Mesenchymal stem cell (in vitro differentiated cells and primary cell): ENCODE results near the gene GPS1.

Experiments
- DNase-seq: peaks from one replicate; pipeline ENCODE4 v3.0.0-alpha.2; 2013
- H2AFZ ChIP-seq: one replicate; pipeline ENCODE4 v1.6.1; 2013; ENCODE audit warnings: low read depth, mild to moderate bottlenecking, control low read depth, inconsistent platforms, low read length, moderate library complexity
- H2AK5ac ChIP-seq: 2 replicates; pipeline ENCODE4 v1.6.1; 2013; ENCODE audit warnings: low read length, moderate library complexity, mild to moderate bottlenecking, inconsistent platforms; ENCODE audit not compliant: severe bottlenecking
- H2BK120ac ChIP-seq: one replicate; pipeline ENCODE4 v1.6.1; 2013; ENCODE audit warnings: low read depth, mild to moderate bottlenecking, inconsistent platforms, low read length, moderate library complexity
- H2BK12ac ChIP-seq, 2 experiments: one replicate each; pipeline ENCODE4 v1.6.1; 2013; ENCODE audit warnings: inconsistent platforms in 2 of 2, low read length in 2 of 2, mild to moderate bottlenecking in 2 of 2, moderate library complexity in 2 of 2, control low read depth in 1 of 2
- H2BK15ac ChIP-seq: one replicate; pipeline ENCODE4 v1.6.1; 2013; ENCODE audit warnings: mild to moderate bottlenecking, low read depth, inconsistent platforms; ENCODE audit not compliant: poor library complexity, severe bottlenecking
- H2BK5ac ChIP-seq: 2 replicates; pipeline ENCODE4 v1.6.1; 2013; ENCODE audit warnings: low read depth, mild to moderate bottlenecking, low read length, control low read depth, inconsistent platforms; ENCODE audit not compliant: poor library complexity, severe bottlenecking
- H3K14ac ChIP-seq, 2 experiments: one replicate each; pipeline ENCODE4 v1.6.1; 2013; ENCODE audit warnings: inconsistent platforms in 2 of 2, low read length in 2 of 2, control low read depth in 1 of 2, mild to moderate bottlenecking in 1 of 2, moderate library complexity in 1 of 2
- H3K18ac ChIP-seq, 2 experiments: one replicate each; pipeline ENCODE4 v1.6.1; 2013; ENCODE audit warnings: inconsistent platforms in 2 of 2, low read length in 2 of 2, control low read depth in 1 of 2, low read depth in 1 of 2, mild to moderate bottlenecking in 1 of 2
- H3K23ac ChIP-seq, 2 experiments: one replicate each; pipeline ENCODE4 v1.6.1; 2013; ENCODE audit warnings: inconsistent platforms in 2 of 2, low read length in 2 of 2, mild to moderate bottlenecking in 2 of 2, moderate library complexity in 2 of 2, control low read depth in 1 of 2
- H3K27ac ChIP-seq: 2 replicates; pipeline ENCODE4 v1.5.1; 2013; ENCODE audit warnings: mild to moderate bottlenecking, moderate library complexity, low read length, control low read depth, inconsistent platforms; ENCODE audit not compliant: poor library complexity, severe bottlenecking
- H3K27me3 ChIP-seq, 2 experiments: 2 replicates each; pipeline versions ENCODE4 v1.6.1 to v1.7.0; 2013; ENCODE audit warnings: low read length in 2 of 2, mild to moderate bottlenecking in 2 of 2, moderate library complexity in 2 of 2, control low read depth in 1 of 2, inconsistent platforms in 1 of 2; ENCODE audit not compliant: control insufficient read depth in 1 of 2, insufficient read depth in 1 of 2
- H3K36me3 ChIP-seq, 2 experiments: 2 replicates each; pipeline versions ENCODE4 v1.6.1 to v1.7.0; 2013; ENCODE audit warnings: low read length in 2 of 2, control low read depth in 1 of 2, inconsistent platforms in 1 of 2, low read depth in 1 of 2, mild to moderate bottlenecking in 1 of 2; ENCODE audit not compliant: insufficient read depth in 2 of 2, control insufficient read depth in 1 of 2
- H3K4ac ChIP-seq, 2 experiments: one replicate each; pipeline ENCODE4 v1.6.1; 2013; ENCODE audit warnings: inconsistent platforms in 2 of 2, low read length in 2 of 2, mild to moderate bottlenecking in 2 of 2, moderate library complexity in 2 of 2, control low read depth in 1 of 2, low read depth in 1 of 2
- H3K4me1 ChIP-seq: 2 replicates; pipeline ENCODE4 v1.6.1; 2013; ENCODE audit warnings: low read depth, low read length, control low read depth; ENCODE audit not compliant: control insufficient read depth, insufficient read depth
- H3K4me2 ChIP-seq: 2 replicates; pipeline ENCODE4 v1.6.1; 2013; ENCODE audit warnings: low read length, mild to moderate bottlenecking, inconsistent platforms; ENCODE audit not compliant: poor library complexity, severe bottlenecking
- H3K4me3 ChIP-seq, 2 experiments: 2 replicates each; pipeline versions ENCODE4 v1.5.1 to v1.7.0; 2013; ENCODE audit warnings: low read length in 2 of 2, mild to moderate bottlenecking in 2 of 2, control low read depth in 1 of 2, low read depth in 1 of 2; ENCODE audit not compliant: insufficient read depth in 1 of 2
- H3K79me1 ChIP-seq: replicated peaks from 2 replicates; pipeline ENCODE4 v1.6.1; 2013; ENCODE audit warnings: mild to moderate bottlenecking, control low read depth, low read length, inconsistent platforms; ENCODE audit not compliant: poor library complexity, severe bottlenecking
- H3K9ac ChIP-seq: 2 replicates; pipeline ENCODE4 v1.7.0; 2013; ENCODE audit warnings: mild to moderate bottlenecking, low read length, moderate library complexity
- H3K9me3 ChIP-seq: 2 replicates; pipeline ENCODE4 v1.7.0; 2013; ENCODE audit warnings: mild to moderate bottlenecking, low read length; ENCODE audit not compliant: control insufficient read depth
- H4K8ac ChIP-seq: one replicate; pipeline ENCODE4 v1.6.1; 2013; ENCODE audit warnings: inconsistent platforms, mild to moderate bottlenecking, low read length, moderate library complexity
- H4K91ac ChIP-seq: one replicate; pipeline ENCODE4 v1.6.1; 2013; ENCODE audit warnings: mild to moderate bottlenecking, low read length, inconsistent platforms
- WGBS: methylation state at CpG from one replicate; pipeline ENCODE4 v1.1.7; 2013; ENCODE audit warnings: mixed read lengths; 5-methylcytosine and 5-hydroxymethylcytosine counted together

GPS1 gene

DNA sequence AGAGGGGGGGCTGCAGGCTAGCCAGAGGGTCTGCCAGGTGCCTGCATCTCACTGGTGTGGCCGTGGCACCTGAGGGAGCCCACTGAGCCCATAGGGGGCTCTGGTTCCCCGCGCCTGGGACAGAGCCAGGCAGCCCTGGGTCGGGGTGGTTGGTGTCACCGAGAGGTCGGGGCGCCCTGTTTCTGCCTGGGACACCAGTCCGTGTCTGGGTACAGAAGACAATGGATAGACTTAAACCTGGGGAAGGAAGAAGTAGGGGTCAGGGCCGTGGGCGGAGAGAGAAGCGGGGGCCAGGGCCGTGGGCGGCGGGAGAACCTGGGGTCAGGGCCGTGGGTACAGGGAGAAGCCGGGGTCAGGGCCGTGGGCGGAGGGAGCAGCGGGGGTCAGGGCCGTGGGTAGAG, 3.1 kb upstream of the GPS1 start:
- no peak for DNase-seq
- H3K27ac ChIP-seq = no peak overlapping the region
- H4K91ac ChIP-seq = no peak overlapping the region
- no peaks in the 10 kb centered on the region for H3K9me3 ChIP-seq
- no peaks in the 10 kb centered on the region for H3K27me3 ChIP-seq
- H2BK12ac ChIP-seq = no peak overlapping the region
- no peak overlapping the region for H3K9ac ChIP-seq
- no peak overlapping the region for H3K18ac ChIP-seq
- no peak overlapping the region for H3K14ac ChIP-seq
- H3K4me1 ChIP-seq = peaks cover 30% of the 10 kb centered on the region
- WGBS = 94% methylated on average over 20 of the region's 20 CpGs
- no peak overlapping the region for H2AK5ac ChIP-seq
- no peak overlapping the region for H3K4ac ChIP-seq
- H4K8ac ChIP-seq = no peak overlapping the region
- no peak overlapping the region for H2BK15ac ChIP-seq
- H2BK120ac ChIP-seq = no peak overlapping the region
- H3K36me3 ChIP-seq = peaks cover 40 to 56% of the 10 kb centered on the region in 2 experiments
- H3K79me1 ChIP-seq = peaks cover 29% of the 10 kb centered on the region
- H3K23ac ChIP-seq = no peak overlapping the region
- H2AFZ ChIP-seq = no peak overlapping the region
- no peak overlapping the region for H3K4me3 ChIP-seq
- H2BK5ac ChIP-seq = no peak overlapping the region
- no peak overlapping the region for H3K4me2 ChIP-seq

- Histone ChIP-seq H3K4me2 (no peak overlapping the region), H3K27me3 (no peaks in the 10 kb centered on the region), H3K9ac (no peak overlapping the region), H4K91ac (no peak overlapping the region), H3K36me3 (peaks cover 45 to 61% of the 10 kb centered on the region in 2 experiments), H3K79me1 (peaks cover 32% of the 10 kb centered on the region), H4K8ac (no peak overlapping the region), H3K9me3 (no peaks in the 10 kb centered on the region), H3K4me1 (peaks cover 34% of the 10 kb centered on the region), H2AFZ (no peak overlapping the region), H3K23ac (no peak overlapping the region), H3K18ac (no peak overlapping the region), H3K14ac (no peak overlapping the region), H2BK15ac (no peak overlapping the region), H3K4me3 (no peak overlapping the region), H2BK120ac (no peak overlapping the region), H2BK12ac (no peak overlapping the region), H3K4ac (no peak overlapping the region), H2AK5ac (no peak overlapping the region), H2BK5ac (no peak overlapping the region), H3K27ac (no peak overlapping the region)
- WGBS = 92% methylated on average over 7 of the region's 8 CpGs
- DNase-seq = no peak
Observed at GRCh38 chr17:82049106-82049505, 2.6 kb upstream of the GPS1 start.

- Histone ChIP-seq H4K8ac (no peak overlapping the region), H3K4me3 (no peak overlapping the region), H2BK5ac (no peak overlapping the region), H3K79me1 (peaks cover 36% of the 10 kb centered on the region), H3K4ac (no peak overlapping the region), H2BK120ac (no peak overlapping the region), H3K14ac (no peak overlapping the region), H3K23ac (no peak overlapping the region), H3K4me1 (peaks cover 34% of the 10 kb centered on the region), H3K27me3 (no peaks in the 10 kb centered on the region), H2BK12ac (no peak overlapping the region), H3K27ac (no peak overlapping the region), H2BK15ac (no peak overlapping the region), H4K91ac (no peak overlapping the region), H3K4me2 (no peak overlapping the region), H3K36me3 (peaks cover 49 to 66% of the 10 kb centered on the region in 2 experiments), H2AK5ac (no peak overlapping the region), H2AFZ (no peak overlapping the region), H3K9me3 (no peaks in the 10 kb centered on the region), H3K18ac (no peak overlapping the region), H3K9ac (no peak overlapping the region)
- 98% methylated on average over 13 of the region's 16 CpGs for WGBS
- no peak for DNase-seq
Observed at GRCh38 chr17:82049521-82049971, 2.2 kb upstream of the GPS1 start.

- H2BK12ac ChIP-seq = peak overlapping the region in 1 of 2 experiments; percentile 96
- H4K91ac ChIP-seq = no peak overlapping the region
- WGBS = 95% methylated on average over 28 of the region's 28 CpGs
- peaks cover 36% of the 10 kb centered on the region for H3K4me1 ChIP-seq
- no peak overlapping the region for H3K18ac ChIP-seq
- H3K4me2 ChIP-seq = peak overlapping the region; percentile 62
- peak overlapping the region in 1 of 2 experiments; percentile 92 for H3K23ac ChIP-seq
- peak overlapping the region; percentile 89 for H3K9ac ChIP-seq
- H3K9me3 ChIP-seq = no peaks in the 10 kb centered on the region
- H4K8ac ChIP-seq = no peak overlapping the region
- peak overlapping the region; percentile 83 to 89 for H3K4me3 ChIP-seq
- H3K27me3 ChIP-seq = no peaks in the 10 kb centered on the region
- H2BK15ac ChIP-seq = no peak overlapping the region
- peaks cover 57 to 73% of the 10 kb centered on the region in 2 experiments for H3K36me3 ChIP-seq
- peak overlapping the region in 1 of 2 experiments; percentile 87 for H3K4ac ChIP-seq
- peak overlapping the region in 1 of 2 experiments; percentile 93 for H3K14ac ChIP-seq
- no peak overlapping the region for H2BK5ac ChIP-seq
- H2AK5ac ChIP-seq = peak overlapping the region; percentile 81
- H3K79me1 ChIP-seq = peaks cover 43% of the 10 kb centered on the region
- H2AFZ ChIP-seq = no peak overlapping the region
- no peak for DNase-seq
- no peak overlapping the region for H3K27ac ChIP-seq
- no peak overlapping the region for H2BK120ac ChIP-seq
Observed at GRCh38 chr17:82050152-82050760, 1.4 kb upstream of the GPS1 start.
